Peyer's patch (tissue), 4 donors: ENCODE data around the gene IL34. TPM values are rescaled to one million over a fixed set of nuclear protein-coding genes. Genes with fewer than 3 reads are reported as not detected.

Source experiments
- DNase-seq, 3 donors: peaks; one replicate each; pipeline ENCODE4 v3.0.0-alpha.2; 2017 to 2019
- H3K27ac ChIP-seq, 4 donors: fragments of 200-600 bp; sonication (generic); one replicate each; pipeline ENCODE4 v1.5.1; 2016 to 2019
- H3K27me3 ChIP-seq, 2 donors: fragments of 200-600 bp; sonication (generic); one replicate each; pipeline ENCODE4 v1.5.1; 2019
- H3K36me3 ChIP-seq, 3 donors: fragments of 200-600 bp; sonication (generic); one replicate each; pipeline ENCODE4 v1.5.1; 2016 to 2019
- H3K4me1 ChIP-seq, 4 donors: fragments of 200-600 bp; sonication (generic); one replicate each; pipeline ENCODE4 v1.5.1; 2016 to 2019
- H3K4me3 ChIP-seq, 4 donors: fragments of 200-600 bp; sonication (generic); 1 replicate in 3 of 4; 2 replicates in 1 of 4; pipeline ENCODE4 v1.5.1; 2016 to 2019; ENCODE audit warnings: mild to moderate bottlenecking in 1 of 4
- H3K9me3 ChIP-seq, 4 donors: fragments of 200-600 bp; sonication (generic); one replicate each; pipeline ENCODE4 v1.5.1; 2016 to 2019; ENCODE audit warnings: mild to moderate bottlenecking in 1 of 4
- POLR2A ChIP-seq, 2 donors: fragments of 450-650 bp; IDR thresholded peaks; one replicate each; pipeline ENCODE4 v1.5.1; 2017; ENCODE audit warnings: antibody characterized with exemption in 2 of 2, mild to moderate bottlenecking in 2 of 2, moderate library complexity in 2 of 2
- total RNA-seq, 4 donors: library from RNA; depleted of rRNA; stranded (reverse); fragments of >200 nt; gene quantifications; one replicate each; pipeline ENCODE4 v1.1.0, GENCODE V29; 2016
- TF ChIP-seq, protein P1 (sequence below), 6 experiments: fragments of 450-650 bp in 4 of 6; fragments of 200-600 bp in 2 of 6; sonication (generic) in 1 of 6; IDR thresholded peaks; one replicate each; pipeline ENCODE4 v1.5.1; 2017 to 2019; ENCODE audit warnings: antibody characterized with exemption in 6 of 6, mild to moderate bottlenecking in 3 of 6, moderate library complexity in 1 of 6

Gene IL34
- total RNA-seq, 4 donors from 2014 or later: 1.6 to 23.1 (median 2.6) TPM

DNA sequence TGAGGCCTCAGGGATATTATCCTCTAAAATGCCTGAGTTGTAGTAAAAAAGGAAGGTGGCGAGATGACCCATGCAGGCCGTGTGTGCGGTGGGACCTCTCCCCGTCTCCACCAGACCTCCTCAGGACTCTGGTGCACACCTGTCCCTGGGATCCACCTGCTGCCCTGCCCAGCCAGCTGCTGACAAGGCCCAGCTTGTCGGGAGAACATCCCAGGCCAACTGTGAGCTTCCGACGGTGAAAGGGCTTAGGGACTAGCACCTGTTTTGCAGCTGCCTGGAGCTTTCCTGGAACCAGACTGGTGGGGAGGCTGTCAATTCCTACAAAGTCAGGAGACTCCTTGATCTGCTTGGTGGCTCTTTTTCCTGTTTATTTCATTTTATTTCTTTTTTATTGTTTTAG is 11.6 kb downstream of the IL34 start:
- H3K36me3 ChIP-seq: peaks cover 0 to under 1% (median 0%) of the 10 kb centered on the region in 3 donors
- no peaks in the 10 kb centered on the region for H3K27me3 ChIP-seq
- no peaks in the 10 kb centered on the region for H3K9me3 ChIP-seq
- no peak for TF ChIP-seq POLR2A (IDR thresholded peaks at IDR 0.05)
- TF ChIP-seq, protein P1, sequence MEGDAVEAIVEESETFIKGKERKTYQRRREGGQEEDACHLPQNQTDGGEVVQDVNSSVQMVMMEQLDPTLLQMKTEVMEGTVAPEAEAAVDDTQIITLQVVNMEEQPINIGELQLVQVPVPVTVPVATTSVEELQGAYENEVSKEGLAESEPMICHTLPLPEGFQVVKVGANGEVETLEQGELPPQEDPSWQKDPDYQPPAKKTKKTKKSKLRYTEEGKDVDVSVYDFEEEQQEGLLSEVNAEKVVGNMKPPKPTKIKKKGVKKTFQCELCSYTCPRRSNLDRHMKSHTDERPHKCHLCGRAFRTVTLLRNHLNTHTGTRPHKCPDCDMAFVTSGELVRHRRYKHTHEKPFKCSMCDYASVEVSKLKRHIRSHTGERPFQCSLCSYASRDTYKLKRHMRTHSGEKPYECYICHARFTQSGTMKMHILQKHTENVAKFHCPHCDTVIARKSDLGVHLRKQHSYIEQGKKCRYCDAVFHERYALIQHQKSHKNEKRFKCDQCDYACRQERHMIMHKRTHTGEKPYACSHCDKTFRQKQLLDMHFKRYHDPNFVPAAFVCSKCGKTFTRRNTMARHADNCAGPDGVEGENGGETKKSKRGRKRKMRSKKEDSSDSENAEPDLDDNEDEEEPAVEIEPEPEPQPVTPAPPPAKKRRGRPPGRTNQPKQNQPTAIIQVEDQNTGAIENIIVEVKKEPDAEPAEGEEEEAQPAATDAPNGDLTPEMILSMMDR (IDR thresholded peaks at IDR 0.05): no peak
- H3K27ac ChIP-seq: no peak overlapping the region
- peak in 1 of 3 donors; percentile 27 for DNase-seq
- H3K4me3 ChIP-seq: no peak overlapping the region
- H3K4me1 ChIP-seq: peaks cover 0 to 23% (median 2%) of the 10 kb centered on the region in 4 donors

DNA sequence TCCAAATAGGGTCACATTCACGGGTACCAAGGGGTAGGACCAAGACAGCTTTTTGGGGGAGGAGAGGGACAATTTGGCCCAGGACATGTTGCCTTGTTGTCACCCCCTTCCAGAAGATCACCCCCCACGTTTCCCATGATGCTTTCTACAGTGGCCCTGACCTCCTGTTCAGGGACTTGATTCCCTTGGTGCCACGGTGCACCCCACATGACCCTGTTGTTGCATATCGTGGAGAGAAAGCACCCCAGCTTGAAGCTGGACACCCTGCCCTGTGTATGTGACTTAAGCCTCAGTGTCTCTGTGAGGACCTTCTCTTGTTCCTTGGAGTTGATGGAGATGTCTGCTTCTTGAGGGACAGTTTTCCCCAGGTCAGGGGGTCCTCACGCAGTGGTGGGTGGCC is 12.6 kb downstream of the IL34 start:
- peak in 1 of 3 donors; percentile 27 for DNase-seq
- no peaks in the 10 kb centered on the region for H3K27me3 ChIP-seq
- peaks cover 0 to 10% (median 0%) of the 10 kb centered on the region in 3 donors for H3K36me3 ChIP-seq
- H3K4me1 ChIP-seq: peaks cover 0 to 29% (median 1%) of the 10 kb centered on the region in 4 donors
- H3K27ac ChIP-seq: no peak overlapping the region
- H3K9me3 ChIP-seq: no peaks in the 10 kb centered on the region
- no peak overlapping the region for H3K4me3 ChIP-seq
- TF ChIP-seq POLR2A (IDR thresholded peaks at IDR 0.05): no peak
- TF ChIP-seq, protein P1 (IDR thresholded peaks at IDR 0.05): no peak

DNA sequence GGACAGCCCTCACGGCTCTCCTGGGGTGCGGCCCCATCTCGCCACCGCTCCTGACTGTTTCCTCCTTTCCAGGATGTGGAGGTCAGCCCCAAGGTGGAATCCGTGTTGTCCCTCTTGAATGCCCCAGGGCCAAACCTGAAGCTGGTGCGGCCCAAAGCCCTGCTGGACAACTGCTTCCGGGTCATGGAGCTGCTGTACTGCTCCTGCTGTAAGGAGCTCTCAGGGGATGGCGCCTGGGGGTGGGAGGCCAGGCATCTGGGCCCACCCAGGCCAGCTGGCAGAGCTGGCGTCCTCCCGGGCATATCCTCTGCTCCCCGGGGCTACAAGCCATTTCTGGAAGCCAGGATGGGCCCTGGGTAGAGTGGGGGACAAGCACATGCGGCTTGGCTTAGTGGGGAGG is 13.2 kb downstream of the IL34 start:
- H3K4me3 ChIP-seq: no peak overlapping the region
- TF ChIP-seq POLR2A (IDR thresholded peaks at IDR 0.05): no peak
- TF ChIP-seq, protein P1 (IDR thresholded peaks at IDR 0.05): no peak
- H3K27me3 ChIP-seq: no peaks in the 10 kb centered on the region
- no peak overlapping the region for H3K27ac ChIP-seq
- H3K36me3 ChIP-seq: peaks cover 0 to 16% (median 0%) of the 10 kb centered on the region in 3 donors
- H3K4me1 ChIP-seq: peaks cover 0 to 23% (median 0%) of the 10 kb centered on the region in 4 donors
- no peaks in the 10 kb centered on the region for H3K9me3 ChIP-seq
- DNase-seq: peak in 1 of 3 donors; percentile 32

DNA sequence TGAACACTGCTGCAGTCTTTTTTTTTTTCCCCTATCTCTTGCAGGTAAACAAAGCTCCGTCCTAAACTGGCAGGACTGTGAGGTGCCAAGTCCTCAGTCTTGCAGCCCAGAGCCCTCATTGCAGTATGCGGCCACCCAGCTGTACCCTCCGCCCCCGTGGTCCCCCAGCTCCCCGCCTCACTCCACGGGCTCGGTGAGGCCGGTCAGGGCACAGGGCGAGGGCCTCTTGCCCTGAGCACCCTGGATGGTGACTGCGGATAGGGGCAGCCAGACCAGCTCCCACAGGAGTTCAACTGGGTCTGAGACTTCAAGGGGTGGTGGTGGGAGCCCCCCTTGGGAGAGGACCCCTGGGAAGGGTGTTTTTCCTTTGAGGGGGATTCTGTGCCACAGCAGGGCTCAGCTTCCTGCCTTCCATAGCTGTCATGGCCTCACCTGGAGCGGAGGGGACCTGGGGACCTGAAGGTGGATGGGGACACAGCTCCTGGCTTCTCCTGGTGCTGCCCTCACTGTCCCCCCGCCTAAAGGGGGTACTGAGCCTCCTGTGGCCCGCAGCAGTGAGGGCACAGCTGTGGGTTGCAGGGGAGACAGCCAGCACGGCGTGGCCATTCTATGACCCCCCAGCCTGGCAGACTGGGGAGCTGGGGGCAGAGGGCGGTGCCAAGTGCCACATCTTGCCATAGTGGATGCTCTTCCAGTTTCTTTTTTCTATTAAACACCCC is 13.8 kb downstream of the IL34 start:
- Histone ChIP-seq H3K4me1 (peaks cover 0 to 21% (median 0%) of the 10 kb centered on the region in 4 donors), H3K36me3 (peaks cover 0 to 21% (median 0%) of the 10 kb centered on the region in 3 donors), H3K9me3 (no peaks in the 10 kb centered on the region), H3K27me3 (no peaks in the 10 kb centered on the region), H3K27ac (no peak overlapping the region), H3K4me3 (no peak overlapping the region)
- TF ChIP-seq, protein P1 (IDR thresholded peaks at IDR 0.05): no peak
- no peak for TF ChIP-seq POLR2A (IDR thresholded peaks at IDR 0.05)
- DNase-seq: peak in 1 of 3 donors; percentile 24

DNA sequence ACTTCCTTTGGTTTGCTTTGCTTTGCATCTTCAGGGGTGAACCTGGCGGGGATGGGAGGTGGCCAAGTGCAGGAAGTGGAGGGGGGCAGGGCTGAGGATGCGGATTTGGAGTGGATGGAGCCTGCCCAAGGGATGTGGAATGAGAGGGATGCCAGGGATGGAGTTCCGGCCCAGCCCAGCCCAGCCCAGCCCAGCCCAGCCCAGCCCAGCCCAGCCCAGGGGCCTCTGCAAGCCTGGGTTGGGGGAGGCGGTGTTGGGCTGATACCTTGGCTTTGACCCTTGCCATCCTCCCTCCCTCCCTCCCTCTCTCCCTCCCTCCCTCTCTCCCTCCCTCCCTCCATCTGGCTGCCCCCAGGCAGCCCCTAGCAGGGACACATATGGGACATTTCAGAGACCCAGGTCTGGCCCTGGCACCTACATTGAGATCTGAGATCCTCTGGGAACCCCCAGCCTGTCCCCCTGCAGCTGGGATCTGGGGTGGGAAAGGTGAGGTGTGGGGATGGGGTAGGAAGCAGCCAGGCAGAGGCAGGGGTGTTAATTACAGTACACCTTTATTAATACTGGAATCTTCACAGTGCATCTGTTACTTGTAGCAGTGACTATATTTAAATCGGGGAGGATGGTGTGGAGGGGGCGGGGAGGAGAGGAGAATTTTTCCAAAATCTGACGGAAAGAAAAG is 14.5 kb downstream of the IL34 start:
- no peaks in the 10 kb centered on the region for H3K9me3 ChIP-seq
- H3K4me1 ChIP-seq: peaks cover 0 to 21% (median 0%) of the 10 kb centered on the region in 4 donors
- no peak overlapping the region for H3K27ac ChIP-seq
- peaks cover 0 to 28% (median 0%) of the 10 kb centered on the region in 3 donors for H3K36me3 ChIP-seq
- no peaks in the 10 kb centered on the region for H3K27me3 ChIP-seq
- peak in 1 of 3 donors; percentile 37 for DNase-seq
- no peak overlapping the region for H3K4me3 ChIP-seq
- TF ChIP-seq, protein P1 (IDR thresholded peaks at IDR 0.05): no peak
- TF ChIP-seq POLR2A (IDR thresholded peaks at IDR 0.05): no peak
